ENCODE results near the gene SEMA4C.
A peak's percentile ranks its signal among the peaks of the same experiment; 100 is the strongest.

Gene SEMA4C

GRCh38 chr2:96817882-96818281, 52.0 kb downstream of the SEMA4C start:
- DNase-seq, result peak; percentile 35

GRCh38 chr2:96816836-96817702, 52.8 kb downstream of the SEMA4C start:
- peak; percentile 41 for DNase-seq

GRCh38 chr2:96816127-96816835, 53.6 kb downstream of the SEMA4C start, which contains the start of gene CNNM3:
CNNM3 (plus strand) TSS chr2:96816268; CDS start chr2:96816278, 10 bp downstream.
- DNase-seq, result peak; percentile 95

GRCh38 chr2:96815326-96816126, 54.4 kb downstream of the SEMA4C start:
- peak; percentile 68 for DNase-seq

- DNase-seq, result no peak
Observed at GRCh38 chr2:96813656-96814055, 56.2 kb downstream of the SEMA4C start.

- DNase-seq, result no peak
Observed at GRCh38 chr2:96811917-96812316, 58.0 kb downstream of the SEMA4C start.

GRCh38 chr2:96810783-96811192, 59.1 kb downstream of the SEMA4C start:
- DNase-seq, result no peak

- DNase-seq, result no peak
Observed at GRCh38 chr2:96809951-96810782, 59.7 kb downstream of the SEMA4C start.
